HG03439 (cell line): ENCODE results near the gene PSPH.

Experiments used
- ATAC-seq: cut with Tn5 transposase; IDR thresholded peaks from one replicate; pipeline ENCODE4 v1.9.1; 2021; ENCODE audit warnings: mild to moderate bottlenecking, moderate library complexity; ENCODE audit not compliant: unreplicated experiment

Gene PSPH

GRCh38 chr7:56007167-56007652 lies 44.0 kb downstream of the PSPH start:
- no peak for ATAC-seq

DNA sequence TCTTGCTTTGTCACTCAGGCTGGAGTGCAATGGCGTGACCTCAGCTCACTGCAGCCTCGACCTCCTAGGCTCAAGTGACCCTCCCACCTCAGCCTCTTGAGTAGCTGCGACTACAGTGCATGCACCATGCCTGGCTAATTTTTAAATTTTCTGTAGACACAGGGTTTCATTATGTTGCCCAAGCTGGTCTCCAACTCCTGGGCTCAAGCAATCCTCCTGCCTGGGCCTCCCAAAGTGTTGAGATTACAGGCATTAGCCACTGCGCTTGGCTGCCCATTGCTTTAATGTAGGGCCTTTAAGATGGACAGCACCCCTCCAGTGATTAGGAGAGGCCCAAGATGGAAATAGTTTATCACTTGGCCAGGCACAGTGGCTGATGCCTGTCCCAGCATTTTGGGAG lies 47.5 kb downstream of the PSPH start:
- ATAC-seq = no peak

GRCh38 chr7:55996856-55997500 lies 54.3 kb downstream of the PSPH start:
- no peak for ATAC-seq

- no peak for ATAC-seq
These were observed 58.9 kb downstream of the PSPH start for GRCh38 chr7:55992346-55992745.

DNA sequence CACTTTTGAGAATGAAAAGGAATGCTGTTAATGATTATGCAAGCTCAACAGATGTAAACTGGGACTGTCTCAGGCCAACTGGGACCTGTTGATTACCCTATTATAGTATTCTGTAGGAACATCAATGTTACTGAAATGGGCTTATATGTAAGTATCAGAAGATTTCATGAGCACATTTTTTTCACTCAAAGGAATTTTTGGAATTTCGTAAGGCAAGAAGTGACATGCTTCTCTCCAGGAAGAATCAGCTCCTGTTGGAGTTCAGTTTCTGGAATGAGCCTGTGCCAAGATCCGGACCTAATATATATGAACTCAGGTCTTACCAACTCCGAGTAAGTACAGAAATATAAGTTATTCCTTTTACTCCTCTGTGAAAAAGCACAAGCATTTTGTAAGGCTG lies 67.7 kb downstream of the PSPH start:
- no peak for ATAC-seq

DNA sequence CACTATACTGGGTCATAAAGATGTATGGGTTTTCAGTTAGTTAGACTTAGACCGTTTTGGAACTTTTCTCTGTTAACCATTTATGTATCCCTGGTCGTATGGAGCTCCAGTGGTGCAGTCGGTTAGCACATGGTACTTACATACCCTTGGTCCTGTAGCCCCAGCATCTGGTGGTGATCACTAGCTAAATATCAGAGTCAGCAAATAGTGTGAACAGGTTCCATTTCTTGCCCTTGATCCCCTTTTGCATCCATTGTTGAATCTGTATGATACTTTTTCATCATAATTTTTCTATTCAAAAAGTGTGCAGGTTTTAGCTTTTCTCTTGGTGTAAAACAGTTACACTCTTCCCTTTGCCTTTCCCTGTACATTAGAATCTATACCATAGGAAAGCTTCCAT lies 71.0 kb downstream of the PSPH start:
- ATAC-seq = no peak

GRCh38 chr7:55977831-55978230 lies 73.4 kb downstream of the PSPH start:
- no peak for ATAC-seq

- no peak for ATAC-seq
These were observed 75.1 kb downstream of the PSPH start for GRCh38 chr7:55975988-55976633.

GRCh38 chr7:55973747-55974250 lies 77.4 kb downstream of the PSPH start:
- ATAC-seq = no peak

DNA sequence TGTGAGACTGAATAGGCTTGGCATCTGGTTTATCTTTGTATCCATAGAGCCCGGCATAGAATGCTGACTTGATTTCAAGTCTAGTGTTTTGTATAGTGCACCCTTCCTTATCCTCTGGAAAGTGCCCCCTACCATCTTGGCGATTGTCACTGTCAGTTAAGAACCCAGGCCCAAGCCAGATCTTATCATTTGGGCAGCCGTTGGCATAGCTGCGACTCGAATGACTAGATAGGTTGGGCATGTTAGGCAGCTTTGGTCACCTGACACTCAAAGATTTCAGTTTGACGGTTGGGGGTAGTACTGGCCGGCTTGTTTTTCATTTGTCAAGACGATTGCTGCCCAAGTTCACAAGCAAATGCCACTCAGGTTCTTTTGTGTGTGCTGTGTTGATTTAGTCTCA lies 80.3 kb downstream of the PSPH start:
- no peak for ATAC-seq

DNA sequence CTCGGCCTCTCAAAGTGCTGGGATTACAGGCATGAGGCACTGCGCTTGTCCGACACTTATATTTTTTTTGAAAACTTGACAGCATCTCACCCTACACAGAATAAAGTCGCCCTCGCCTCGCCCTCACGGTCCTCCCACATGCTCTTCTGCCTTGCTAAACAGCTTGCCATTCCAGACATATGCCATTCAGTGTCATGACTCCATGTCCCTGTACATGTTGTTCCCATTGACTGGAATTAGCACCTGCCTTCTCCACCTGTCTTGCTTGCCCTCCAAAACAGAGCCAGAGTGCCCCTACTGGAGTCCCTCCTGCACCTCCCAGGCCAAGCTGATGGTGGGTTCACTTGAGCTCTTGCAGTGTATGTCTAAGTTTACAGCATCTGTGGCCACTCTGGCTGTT lies 80.7 kb downstream of the PSPH start:
- no peak for ATAC-seq

DNA sequence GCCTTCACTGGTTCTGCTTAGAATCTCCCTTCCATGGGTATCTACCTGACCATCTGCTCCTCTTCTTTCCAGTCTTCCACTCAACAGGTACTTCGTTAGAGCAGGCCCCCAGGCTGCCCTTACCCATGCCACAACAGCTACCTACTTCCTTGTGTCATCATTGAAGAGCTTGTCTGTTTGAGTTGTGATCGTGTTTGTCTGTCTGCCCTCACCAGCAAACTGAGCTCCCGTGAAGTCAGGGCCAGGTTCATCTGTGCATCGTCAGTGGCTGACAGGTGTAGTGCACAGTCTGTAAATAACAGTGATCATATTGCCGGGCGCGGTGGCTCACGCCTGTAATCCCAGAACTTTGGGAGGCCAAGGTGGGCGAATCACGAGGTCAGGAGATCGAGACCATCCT lies 81.9 kb downstream of the PSPH start:
- no peak for ATAC-seq

DNA sequence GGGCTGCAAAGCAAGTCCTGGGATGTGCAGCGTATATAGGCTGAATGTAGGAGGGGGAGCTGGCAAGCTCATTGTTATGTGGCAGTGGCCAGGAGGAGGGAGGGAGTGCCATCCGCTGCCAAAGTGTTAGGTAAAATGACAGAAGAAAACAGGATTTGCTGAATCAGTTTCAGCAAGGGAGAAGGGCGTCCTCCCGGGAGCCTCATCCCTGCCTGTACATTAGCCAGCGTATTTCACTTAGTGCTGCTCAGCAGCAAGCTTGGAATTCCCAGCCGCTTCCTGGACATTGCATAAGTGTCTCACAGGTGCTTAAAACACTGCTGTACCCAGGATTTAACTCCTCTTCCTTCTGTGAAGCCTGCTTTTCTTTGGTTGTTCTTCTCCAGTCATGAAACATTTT lies 84.4 kb downstream of the PSPH start:
- ATAC-seq = no peak

- ATAC-seq = no peak
These were observed 85.3 kb downstream of the PSPH start for GRCh38 chr7:55965805-55966421.

GRCh38 chr7:55965100-55965470 lies 86.2 kb downstream of the PSPH start:
- ATAC-seq = no peak

GRCh38 chr7:55964261-55965099 lies 86.8 kb downstream of the PSPH start, which contains the start of gene NIPSNAP2:
NIPSNAP2 (plus strand) TSS chr7:55964585; CDS start chr7:55964610, 25 bp downstream.
- ATAC-seq = peak; percentile 82

DNA sequence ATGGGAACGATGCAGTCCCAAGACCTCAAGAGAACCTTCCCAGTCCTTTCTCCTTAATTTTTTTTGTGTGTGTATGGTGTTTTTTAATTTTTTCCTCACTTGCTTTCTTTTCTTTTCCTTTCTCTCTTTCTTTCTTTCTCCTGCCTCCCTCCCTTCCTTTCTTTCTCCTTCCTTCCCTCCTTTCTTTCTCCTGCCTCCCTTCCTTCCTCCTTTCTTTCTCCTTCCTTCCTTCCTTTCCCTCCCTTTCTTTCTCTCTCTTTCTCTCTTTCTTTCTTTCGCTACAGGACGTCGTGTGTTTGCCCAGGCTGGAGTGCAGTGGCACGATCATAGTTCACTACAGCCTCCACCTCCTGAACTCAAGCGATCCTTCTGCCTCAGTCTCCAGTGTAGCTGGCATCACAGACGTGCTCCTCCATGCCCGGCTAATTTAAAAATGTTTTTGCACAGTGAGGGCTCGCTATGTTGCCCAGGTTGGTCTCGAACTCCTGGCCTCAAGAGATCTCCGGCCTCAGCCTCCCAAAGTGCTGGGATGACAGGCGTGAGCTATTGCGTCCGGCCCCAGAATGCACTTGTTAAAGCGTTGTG lies 87.6 kb downstream of the PSPH start:
- ATAC-seq = no peak

GRCh38 chr7:55962014-55962413 lies 89.2 kb downstream of the PSPH start:
- no peak for ATAC-seq
